ENCODE data around the gene KAT5. TPM values are rescaled to one million over a fixed set of nuclear protein-coding genes. Genes with fewer than 3 reads are reported as not detected.
"Not testable (repeated sequence)": the region's sequence is repeated elsewhere in the genome, so short reads cannot be mapped to it uniquely, and the experiment has no call there.

Gene KAT5
- polyA plus RNA-seq, 10 donors = 29.1 to 39.6 (median 34.4) TPM

- no peak for DNase-seq
Measured at GRCh38 chr11:65743681-65744025, 31.6 kb downstream of the KAT5 start.

GRCh38 chr11:65744026-65744698 is 32.1 kb downstream of the KAT5 start:
- DNase-seq = peak in 2 of 3 donors; percentile 2 to 14

GRCh38 chr11:65744699-65745042 is 32.6 kb downstream of the KAT5 start:
- DNase-seq = no peak

- no peak for DNase-seq
Measured at GRCh38 chr11:65745049-65745448, 33.0 kb downstream of the KAT5 start.

- not testable (repeated sequence) for DNase-seq
Measured at GRCh38 chr11:65762169-65762568, 50.1 kb downstream of the KAT5 start.

GRCh38 chr11:65762816-65763215 is 50.8 kb downstream of the KAT5 start:
- not testable (repeated sequence) for DNase-seq

- no peak for DNase-seq
Measured at GRCh38 chr11:65764434-65764833, 52.4 kb downstream of the KAT5 start.

GRCh38 chr11:65766535-65766934 is 54.5 kb downstream of the KAT5 start:
- DNase-seq = peak in 1 of 3 donors; percentile 24

GRCh38 chr11:65767406-65767805 is 55.4 kb downstream of the KAT5 start:
- DNase-seq = no peak

GRCh38 chr11:65767806-65768205 is 55.8 kb downstream of the KAT5 start:
- not testable (repeated sequence) for DNase-seq

Other genes starting within 250 kb of the KAT5 start
- gene MALAT1, start 213.2 kb upstream of the KAT5 start, polyA plus RNA-seq (ENCODE audit: insufficient read length in 10 of 10) = 100 to 1,000 TPM in 9 of 10 donors, 10 to 100 TPM in 1; 85.1 to 316 (median 172) TPM
- 10 to 100 TPM; 37.5 to 56.9 (median 41.6) TPM for gene SCYL1, start 187.2 kb upstream of the KAT5 start, polyA plus RNA-seq (ENCODE audit: insufficient read length in 10 of 10)
- 100 to 1,000 TPM; 104 to 189 (median 128) TPM for gene LTBP3, start 153.9 kb upstream of the KAT5 start, polyA plus RNA-seq (ENCODE audit: insufficient read length in 10 of 10)
- 10 to 100 TPM; 51.9 to 71.8 (median 54.4) TPM for gene ZNRD2, start 141.8 kb upstream of the KAT5 start, polyA plus RNA-seq (ENCODE audit: insufficient read length in 10 of 10)
- 10 to 100 TPM; 29.3 to 39.1 (median 34.5) TPM for gene FAM89B, start 139.7 kb upstream of the KAT5 start, polyA plus RNA-seq (ENCODE audit: insufficient read length in 10 of 10)
- gene EHBP1L1, start 136.2 kb upstream of the KAT5 start, polyA plus RNA-seq (ENCODE audit: insufficient read length in 10 of 10) = 100 to 1,000 TPM; 140 to 326 (median 260) TPM
- 1 to 10 TPM in 6 of 10 donors, under 1 TPM in 4; 0.33 to 2.7 (median 1.1) TPM for gene KCNK7, start 116.5 kb upstream of the KAT5 start, polyA plus RNA-seq (ENCODE audit: insufficient read length in 10 of 10)
- 10 to 100 TPM; 21.8 to 34.2 (median 26.6) TPM for gene MAP3K11, start 98.0 kb upstream of the KAT5 start, polyA plus RNA-seq (ENCODE audit: insufficient read length in 10 of 10)
- gene PCNX3, start 96.5 kb upstream of the KAT5 start, polyA plus RNA-seq (ENCODE audit: insufficient read length in 10 of 10) = 10 to 100 TPM; 12.6 to 23.6 (median 17.5) TPM
- gene SIPA1, start 74.2 kb upstream of the KAT5 start, polyA plus RNA-seq (ENCODE audit: insufficient read length in 10 of 10) = 10 to 100 TPM; 24.4 to 44.3 (median 36.2) TPM
- 10 to 100 TPM; 38.3 to 47.3 (median 42.1) TPM for gene RELA, start 49.3 kb upstream of the KAT5 start, polyA plus RNA-seq (ENCODE audit: insufficient read length in 10 of 10)
- 10 to 100 TPM; 20.0 to 30.6 (median 25.3) TPM for gene RNASEH2C, start 8.5 kb downstream of the KAT5 start, polyA plus RNA-seq (ENCODE audit: insufficient read length in 10 of 10)
- gene AP5B1, start 68.7 kb downstream of the KAT5 start, polyA plus RNA-seq (ENCODE audit: insufficient read length in 10 of 10) = 1 to 10 TPM; 1.4 to 3.0 (median 2.2) TPM
- gene OVOL1, start 74.8 kb downstream of the KAT5 start, polyA plus RNA-seq (ENCODE audit: insufficient read length in 10 of 10) = 1 to 10 TPM in 1 of 10 donors, under 1 TPM in 1, not detected in 8; 0.31 to 1.2 TPM
- 1 to 10 TPM in 9 of 10 donors, under 1 TPM in 1; 0.64 to 2.3 (median 1.6) TPM for gene SNX32, start 121.7 kb downstream of the KAT5 start, polyA plus RNA-seq (ENCODE audit: insufficient read length in 10 of 10)
- 100 to 1,000 TPM; 475 to 750 (median 627) TPM for gene CFL1, start 145.9 kb downstream of the KAT5 start, polyA plus RNA-seq (ENCODE audit: insufficient read length in 10 of 10)
- gene MUS81, start 148.2 kb downstream of the KAT5 start, polyA plus RNA-seq (ENCODE audit: insufficient read length in 10 of 10) = 10 to 100 TPM; 31.7 to 60.8 (median 41.9) TPM
- 100 to 1,000 TPM in 5 of 10 donors, 10 to 100 TPM in 5; 83.5 to 137 (median 101) TPM for gene EFEMP2, start 160.5 kb downstream of the KAT5 start, polyA plus RNA-seq (ENCODE audit: insufficient read length in 10 of 10)
- 1 to 10 TPM in 4 of 10 donors, under 1 TPM in 5, not detected in 1; 0.69 to 2.9 (median 0.98) TPM for gene CTSW, start 167.6 kb downstream of the KAT5 start, polyA plus RNA-seq (ENCODE audit: insufficient read length in 10 of 10)
- 10 to 100 TPM; 57.3 to 68.8 (median 61.7) TPM for gene FIBP, start 176.2 kb downstream of the KAT5 start, polyA plus RNA-seq (ENCODE audit: insufficient read length in 10 of 10)
- gene CCDC85B, start 178.4 kb downstream of the KAT5 start, polyA plus RNA-seq (ENCODE audit: insufficient read length in 10 of 10) = 10 to 100 TPM in 8 of 10 donors, 1 to 10 TPM in 2; 9.2 to 24.8 (median 12.6) TPM
- gene FOSL1, start 188.1 kb downstream of the KAT5 start, polyA plus RNA-seq (ENCODE audit: insufficient read length in 10 of 10) = under 1 TPM in 6 of 10 donors, not detected in 4; 0.22 to 0.64 (median 0.29) TPM
- 10 to 100 TPM; 27.2 to 39.2 (median 32.0) TPM for gene C11orf68, start 206.8 kb downstream of the KAT5 start, polyA plus RNA-seq (ENCODE audit: insufficient read length in 10 of 10)
- 100 to 1,000 TPM in 2 of 10 donors, 10 to 100 TPM in 8; 46.8 to 108 (median 66.1) TPM for gene DRAP1, start 207.2 kb downstream of the KAT5 start, polyA plus RNA-seq (ENCODE audit: insufficient read length in 10 of 10)
- under 1 TPM in 2 of 10 donors, not detected in 8; 0.25 to 0.40 TPM for gene TSGA10IP, start 233.2 kb downstream of the KAT5 start, polyA plus RNA-seq (ENCODE audit: insufficient read length in 10 of 10)
- gene SART1, start 249.5 kb downstream of the KAT5 start, polyA plus RNA-seq (ENCODE audit: insufficient read length in 10 of 10) = 10 to 100 TPM; 30.7 to 42.6 (median 36.7) TPM